SK-N-SH treated with all-trans-retinoic acid at 6 μM for 48 hours (cell line): ENCODE results near the gene SLC9A7.

Experiments used
- ARNTL ChIP-seq: fragments of 450-650 bp; formaldehyde crosslinking; IDR thresholded peaks from 2 replicates; pipeline ENCODE4 v1.5.0; 2020; ENCODE audit warnings: low read depth, mild to moderate bottlenecking, moderate library complexity, borderline replicate concordance
- CSDC2 ChIP-seq: fragments of 250-450 bp; sonication (Bioruptor Pico); IDR thresholded peaks from 2 replicates; pipeline ENCODE4 v1.5.0; 2020; ENCODE audit warnings: mild to moderate bottlenecking, moderate library complexity
- CSRNP3 ChIP-seq: fragments of 250-450 bp; sonication (Bioruptor Pico); IDR thresholded peaks from 2 replicates; pipeline ENCODE4 v1.5.1; 2021; ENCODE audit warnings: mild to moderate bottlenecking, moderate library complexity
- ESRRG ChIP-seq: fragments of 250-450 bp; sonication (Bioruptor Pico); IDR thresholded peaks from 2 replicates; pipeline ENCODE4 v1.6.1; 2021; ENCODE audit warnings: mild to moderate bottlenecking
- PATZ1 ChIP-seq: fragments of 250-450 bp; sonication (Bioruptor Pico); IDR thresholded peaks from 2 replicates; pipeline ENCODE4 v1.8.0; 2020; ENCODE audit warnings: mild to moderate bottlenecking, moderate library complexity, borderline replicate concordance
- PPARA ChIP-seq: fragments of 250-450 bp; sonication (Bioruptor Pico); IDR thresholded peaks from 2 replicates; pipeline ENCODE4 v1.5.0; 2020; ENCODE audit warnings: mild to moderate bottlenecking, borderline replicate concordance
- RARB ChIP-seq: fragments of 250-450 bp; sonication (Bioruptor Pico); IDR thresholded peaks from 2 replicates; pipeline ENCODE4 v1.8.0; 2021; ENCODE audit warnings: mild to moderate bottlenecking, moderate library complexity
- TCF4 ChIP-seq: fragments of 250-450 bp; sonication (Bioruptor Pico); IDR thresholded peaks from 2 replicates; pipeline ENCODE4 v1.8.0; 2021; ENCODE audit warnings: mild to moderate bottlenecking, moderate library complexity, borderline replicate concordance
- ZFP3 ChIP-seq: fragments of 250-450 bp; sonication (Bioruptor Pico); IDR thresholded peaks from 2 replicates; pipeline ENCODE4 v1.5.0; 2020; ENCODE audit warnings: mild to moderate bottlenecking, moderate library complexity
- ZFP30 ChIP-seq: fragments of 450-650 bp; formaldehyde crosslinking; IDR thresholded peaks from 2 replicates; pipeline ENCODE4 v1.5.0; 2022; ENCODE audit warnings: mild to moderate bottlenecking, moderate library complexity
- ZNF565 ChIP-seq: fragments of 450-650 bp; formaldehyde crosslinking; conservative IDR thresholded peaks from 2 replicates; pipeline ENCODE4 v1.5.0; 2020; ENCODE audit warnings: low read depth, mild to moderate bottlenecking, moderate library complexity
- ZNF70 ChIP-seq: fragments of 450-650 bp; formaldehyde crosslinking; IDR thresholded peaks from 2 replicates; pipeline ENCODE4 v1.5.0; 2020; ENCODE audit warnings: mild to moderate bottlenecking, moderate library complexity
- TF ChIP-seq, protein P1 (sequence below): fragments of 250-450 bp; sonication (Bioruptor Pico); IDR thresholded peaks from 2 replicates; pipeline ENCODE4 v1.5.1; 2020; ENCODE audit warnings: low read depth, mild to moderate bottlenecking, moderate library complexity

- TF ChIP-seq, protein P1, sequence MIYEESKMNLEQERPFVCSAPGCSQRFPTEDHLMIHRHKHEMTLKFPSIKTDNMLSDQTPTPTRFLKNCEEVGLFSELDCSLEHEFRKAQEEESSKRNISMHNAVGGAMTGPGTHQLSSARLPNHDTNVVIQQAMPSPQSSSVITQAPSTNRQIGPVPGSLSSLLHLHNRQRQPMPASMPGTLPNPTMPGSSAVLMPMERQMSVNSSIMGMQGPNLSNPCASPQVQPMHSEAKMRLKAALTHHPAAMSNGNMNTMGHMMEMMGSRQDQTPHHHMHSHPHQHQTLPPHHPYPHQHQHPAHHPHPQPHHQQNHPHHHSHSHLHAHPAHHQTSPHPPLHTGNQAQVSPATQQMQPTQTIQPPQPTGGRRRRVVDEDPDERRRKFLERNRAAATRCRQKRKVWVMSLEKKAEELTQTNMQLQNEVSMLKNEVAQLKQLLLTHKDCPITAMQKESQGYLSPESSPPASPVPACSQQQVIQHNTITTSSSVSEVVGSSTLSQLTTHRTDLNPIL (CRISPR knock-in tag), result no peak
- TF ChIP-seq PATZ1 (CRISPR knock-in tag) (no peak), TCF4 (CRISPR knock-in tag) (no peak), ESRRG (CRISPR knock-in tag) (no peak), RARB (CRISPR knock-in tag) (no peak), ZNF565 (CRISPR knock-in tag) (no peak), ZFP30 (CRISPR knock-in tag) (no peak), PPARA (CRISPR knock-in tag) (no peak), ZNF70 (CRISPR knock-in tag) (no peak), ZFP3 (no peak), CSRNP3 (CRISPR knock-in tag) (no peak), CSDC2 (no peak), ARNTL (CRISPR knock-in tag) (no peak)
Measured at GRCh38 chrX:46602468-46603102, 156.3 kb downstream of the SLC9A7 start.
